Measurements from ENCODE around the gene RNF11. TPM values are rescaled to one million over a fixed set of nuclear protein-coding genes. Genes with fewer than 3 reads are reported as not detected.

The RNF11 gene
- total and polyA plus RNA-seq, 4 donors = 24.1 to 102 (median 48.7) TPM

DNA sequence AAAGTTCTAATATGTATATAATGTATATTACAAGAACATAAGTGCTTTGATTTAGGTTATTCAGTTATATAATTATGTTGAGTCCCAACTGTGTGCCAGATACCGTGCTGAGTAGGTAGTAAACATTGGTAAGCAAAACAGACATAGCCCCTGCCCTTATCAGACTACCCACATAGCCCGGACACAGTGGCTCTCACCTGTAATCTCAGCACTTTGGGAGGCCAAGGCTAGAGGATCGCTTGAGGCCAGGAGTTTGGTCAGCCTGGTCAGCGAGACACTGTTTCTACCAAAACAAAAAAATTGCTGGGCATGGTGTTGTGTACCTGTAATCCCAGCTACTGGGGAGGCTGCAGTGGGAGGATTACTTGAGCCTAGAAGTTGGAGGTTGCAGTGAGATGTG, 30.7 kb downstream of the RNF11 start:
- H3K27ac ChIP-seq (ENCODE audit: low read depth in 1 of 2, low read length in 2 of 2) = no peak overlapping the region
- peaks cover 0 to 9% (median under 1%) of the 10 kb centered on the region in 4 donors for H3K4me1 ChIP-seq (ENCODE audit: control insufficient read depth in 4 of 4, insufficient read depth in 4 of 4, low read length in 3 of 4)
- H3K27me3 ChIP-seq (ENCODE audit: control insufficient read depth in 4 of 4, insufficient read depth in 4 of 4, low read length in 3 of 4) = no peaks in the 10 kb centered on the region
- peaks cover 0 to 18% (median 7%) of the 10 kb centered on the region in 4 donors for H3K36me3 ChIP-seq (ENCODE audit: control insufficient read depth in 4 of 4, insufficient read depth in 3 of 4, low read depth in 1 of 4, low read length in 3 of 4)
- TF ChIP-seq MAX (IDR thresholded peaks at IDR 0.05) = no peak
- no peak for TF ChIP-seq HNF4G (IDR thresholded peaks at IDR 0.05)
- no peak for TF ChIP-seq GABPA (IDR thresholded peaks at IDR 0.05 in 1 of 2, conservative IDR thresholded peaks at IDR 0.05 in 1 of 2)
- no peak for TF ChIP-seq CTCF (IDR thresholded peaks at IDR 0.05; ENCODE audit: low read depth, low read length, missing input control)
- TF ChIP-seq HNF4A (conservative IDR thresholded peaks at IDR 0.05) = no peak
- no peak for TF ChIP-seq ATF3 (IDR thresholded peaks at IDR 0.05)
- TF ChIP-seq SP1 (IDR thresholded peaks at IDR 0.05) = no peak
- TF ChIP-seq YY1 (IDR thresholded peaks at IDR 0.05) = no peak
- no peak for TF ChIP-seq NR2F2 (IDR thresholded peaks at IDR 0.05)
- TF ChIP-seq, protein P1, sequence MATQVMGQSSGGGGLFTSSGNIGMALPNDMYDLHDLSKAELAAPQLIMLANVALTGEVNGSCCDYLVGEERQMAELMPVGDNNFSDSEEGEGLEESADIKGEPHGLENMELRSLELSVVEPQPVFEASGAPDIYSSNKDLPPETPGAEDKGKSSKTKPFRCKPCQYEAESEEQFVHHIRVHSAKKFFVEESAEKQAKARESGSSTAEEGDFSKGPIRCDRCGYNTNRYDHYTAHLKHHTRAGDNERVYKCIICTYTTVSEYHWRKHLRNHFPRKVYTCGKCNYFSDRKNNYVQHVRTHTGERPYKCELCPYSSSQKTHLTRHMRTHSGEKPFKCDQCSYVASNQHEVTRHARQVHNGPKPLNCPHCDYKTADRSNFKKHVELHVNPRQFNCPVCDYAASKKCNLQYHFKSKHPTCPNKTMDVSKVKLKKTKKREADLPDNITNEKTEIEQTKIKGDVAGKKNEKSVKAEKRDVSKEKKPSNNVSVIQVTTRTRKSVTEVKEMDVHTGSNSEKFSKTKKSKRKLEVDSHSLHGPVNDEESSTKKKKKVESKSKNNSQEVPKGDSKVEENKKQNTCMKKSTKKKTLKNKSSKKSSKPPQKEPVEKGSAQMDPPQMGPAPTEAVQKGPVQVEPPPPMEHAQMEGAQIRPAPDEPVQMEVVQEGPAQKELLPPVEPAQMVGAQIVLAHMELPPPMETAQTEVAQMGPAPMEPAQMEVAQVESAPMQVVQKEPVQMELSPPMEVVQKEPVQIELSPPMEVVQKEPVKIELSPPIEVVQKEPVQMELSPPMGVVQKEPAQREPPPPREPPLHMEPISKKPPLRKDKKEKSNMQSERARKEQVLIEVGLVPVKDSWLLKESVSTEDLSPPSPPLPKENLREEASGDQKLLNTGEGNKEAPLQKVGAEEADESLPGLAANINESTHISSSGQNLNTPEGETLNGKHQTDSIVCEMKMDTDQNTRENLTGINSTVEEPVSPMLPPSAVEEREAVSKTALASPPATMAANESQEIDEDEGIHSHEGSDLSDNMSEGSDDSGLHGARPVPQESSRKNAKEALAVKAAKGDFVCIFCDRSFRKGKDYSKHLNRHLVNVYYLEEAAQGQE (IDR thresholded peaks at IDR 0.05) = no peak
- no peak for TF ChIP-seq FOXA2 (IDR thresholded peaks at IDR 0.05)
- TF ChIP-seq, protein P2, sequence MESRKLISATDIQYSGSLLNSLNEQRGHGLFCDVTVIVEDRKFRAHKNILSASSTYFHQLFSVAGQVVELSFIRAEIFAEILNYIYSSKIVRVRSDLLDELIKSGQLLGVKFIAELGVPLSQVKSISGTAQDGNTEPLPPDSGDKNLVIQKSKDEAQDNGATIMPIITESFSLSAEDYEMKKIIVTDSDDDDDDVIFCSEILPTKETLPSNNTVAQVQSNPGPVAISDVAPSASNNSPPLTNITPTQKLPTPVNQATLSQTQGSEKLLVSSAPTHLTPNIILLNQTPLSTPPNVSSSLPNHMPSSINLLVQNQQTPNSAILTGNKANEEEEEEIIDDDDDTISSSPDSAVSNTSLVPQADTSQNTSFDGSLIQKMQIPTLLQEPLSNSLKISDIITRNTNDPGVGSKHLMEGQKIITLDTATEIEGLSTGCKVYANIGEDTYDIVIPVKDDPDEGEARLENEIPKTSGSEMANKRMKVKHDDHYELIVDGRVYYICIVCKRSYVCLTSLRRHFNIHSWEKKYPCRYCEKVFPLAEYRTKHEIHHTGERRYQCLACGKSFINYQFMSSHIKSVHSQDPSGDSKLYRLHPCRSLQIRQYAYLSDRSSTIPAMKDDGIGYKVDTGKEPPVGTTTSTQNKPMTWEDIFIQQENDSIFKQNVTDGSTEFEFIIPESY (IDR thresholded peaks at IDR 0.05) = no peak
- TF ChIP-seq JUND (IDR thresholded peaks at IDR 0.05) = no peak
- no peak for TF ChIP-seq FOXA1 (IDR thresholded peaks at IDR 0.05)
- TF ChIP-seq RXRA (IDR thresholded peaks at IDR 0.05) = no peak
- no peak overlapping the region for H3K9ac ChIP-seq (ENCODE audit: low read depth in 1 of 2, low read length in 2 of 2)
- no peak for DNase-seq (ENCODE audit: low spot score)
- no peaks in the 10 kb centered on the region for H3K9me3 ChIP-seq (ENCODE audit: control insufficient read depth in 4 of 4, low read length in 3 of 4)
- WGBS = 98% methylated on average over 4 of the region's 4 CpGs
- no peak overlapping the region for H3K4me3 ChIP-seq (ENCODE audit: low read depth in 1 of 3, low read length in 3 of 3)

GRCh38 chr1:51268634-51269033, 32.6 kb downstream of the RNF11 start:
- 69% methylated on average over 2 of the region's 2 CpGs for WGBS
- Histone ChIP-seq H3K9ac (ENCODE audit: low read depth in 1 of 2, low read length in 2 of 2) (no peak overlapping the region), H3K36me3 (ENCODE audit: control insufficient read depth in 4 of 4, insufficient read depth in 3 of 4, low read depth in 1 of 4, low read length in 3 of 4) (peaks cover 0 to 18% (median 12%) of the 10 kb centered on the region in 4 donors)

More at GRCh38 chr1:51268634-51269033, 32.6 kb downstream of the RNF11 start:
- DNase-seq (ENCODE audit: low spot score) = no peak
- no peak overlapping the region for H3K4me3 ChIP-seq (ENCODE audit: low read depth in 1 of 3, low read length in 3 of 3)
- H3K27me3 ChIP-seq (ENCODE audit: control insufficient read depth in 4 of 4, insufficient read depth in 4 of 4, low read length in 3 of 4) = no peaks in the 10 kb centered on the region
- H3K4me1 ChIP-seq (ENCODE audit: control insufficient read depth in 4 of 4, insufficient read depth in 4 of 4, low read length in 3 of 4) = peaks cover 0 to 9% (median under 1%) of the 10 kb centered on the region in 4 donors
- H3K9me3 ChIP-seq (ENCODE audit: control insufficient read depth in 4 of 4, low read length in 3 of 4) = no peaks in the 10 kb centered on the region
- no peak overlapping the region for H3K27ac ChIP-seq (ENCODE audit: low read depth in 1 of 2, low read length in 2 of 2)
- TF ChIP-seq RAD21 (IDR thresholded peaks at IDR 0.05) (no peak), FOXA2 (IDR thresholded peaks at IDR 0.05) (no peak), HNF4G (IDR thresholded peaks at IDR 0.05) (no peak), MAX (IDR thresholded peaks at IDR 0.05) (no peak), FOXA1 (IDR thresholded peaks at IDR 0.05) (no peak), JUND (IDR thresholded peaks at IDR 0.05) (no peak), TAF1 (conservative IDR thresholded peaks at IDR 0.05) (no peak), HNF4A (conservative IDR thresholded peaks at IDR 0.05) (no peak), NR2F2 (IDR thresholded peaks at IDR 0.05) (no peak), RXRA (IDR thresholded peaks at IDR 0.05) (no peak), YY1 (IDR thresholded peaks at IDR 0.05) (no peak), EGR1 (IDR thresholded peaks at IDR 0.05; ENCODE audit: low read depth in 2 of 2) (no peak), GABPA (IDR thresholded peaks at IDR 0.05 in 1 of 2, conservative IDR thresholded peaks at IDR 0.05 in 1 of 2) (no peak)
- TF ChIP-seq, protein P1 (IDR thresholded peaks at IDR 0.05) = no peak
